Neural cell (in vitro differentiated cells): ENCODE results near the gene MUCL3.

Experiments used
- EP300 ChIP-seq: fragments of 450-650 bp; conservative IDR thresholded peaks from 2 replicates; pipeline ENCODE4 v1.6.1; 2014; ENCODE audit warnings: antibody characterized with exemption, mild to moderate bottlenecking, moderate library complexity; ENCODE audit not compliant: poor library complexity, severe bottlenecking
- EZH2 ChIP-seq: fragments of 200-600, 300-800 bp; shearing (Covaris generic), sonication (generic); IDR thresholded peaks from 2 replicates; pipeline ENCODE4 v1.6.1; 2014; ENCODE audit warnings: antibody characterized with exemption, low read length, borderline replicate concordance, mild to moderate bottlenecking; ENCODE audit not compliant: insufficient read depth, poor library complexity, severe bottlenecking
- POLR2AphosphoS5 ChIP-seq: IDR thresholded peaks from 2 replicates; pipeline ENCODE4 v1.6.1; 2012
- RAD21 ChIP-seq: fragments of 450-650 bp; conservative IDR thresholded peaks from 2 replicates; pipeline ENCODE4 v1.6.1; 2014; ENCODE audit warnings: antibody characterized with exemption, mild to moderate bottlenecking, moderate library complexity
- TF ChIP-seq, protein P1 (sequence below): fragments of 450-650 bp; IDR thresholded peaks from 2 replicates; pipeline ENCODE4 v1.5.1; 2014; ENCODE audit warnings: antibody characterized with exemption, mild to moderate bottlenecking, moderate library complexity; ENCODE audit not compliant: poor library complexity, severe bottlenecking

DNA sequence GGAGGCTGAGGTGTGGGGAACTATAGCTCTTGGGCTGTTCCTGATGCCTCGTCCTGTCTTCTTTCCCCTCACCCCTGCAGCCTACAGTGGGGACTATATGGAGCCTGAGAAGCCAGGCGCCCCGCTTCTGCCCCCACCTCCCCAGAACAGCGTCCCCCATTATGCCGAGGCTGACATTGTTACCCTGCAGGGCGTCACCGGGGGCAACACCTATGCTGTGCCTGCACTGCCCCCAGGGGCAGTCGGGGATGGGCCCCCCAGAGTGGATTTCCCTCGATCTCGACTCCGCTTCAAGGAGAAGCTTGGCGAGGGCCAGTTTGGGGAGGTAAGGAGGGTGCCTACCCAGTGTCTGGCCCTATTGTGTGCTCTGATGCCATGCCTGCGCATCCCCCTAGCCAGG, 44.2 kb upstream of the MUCL3 start:
- TF ChIP-seq EP300: no peak
- no peak for TF ChIP-seq POLR2AphosphoS5
- TF ChIP-seq, protein P1, sequence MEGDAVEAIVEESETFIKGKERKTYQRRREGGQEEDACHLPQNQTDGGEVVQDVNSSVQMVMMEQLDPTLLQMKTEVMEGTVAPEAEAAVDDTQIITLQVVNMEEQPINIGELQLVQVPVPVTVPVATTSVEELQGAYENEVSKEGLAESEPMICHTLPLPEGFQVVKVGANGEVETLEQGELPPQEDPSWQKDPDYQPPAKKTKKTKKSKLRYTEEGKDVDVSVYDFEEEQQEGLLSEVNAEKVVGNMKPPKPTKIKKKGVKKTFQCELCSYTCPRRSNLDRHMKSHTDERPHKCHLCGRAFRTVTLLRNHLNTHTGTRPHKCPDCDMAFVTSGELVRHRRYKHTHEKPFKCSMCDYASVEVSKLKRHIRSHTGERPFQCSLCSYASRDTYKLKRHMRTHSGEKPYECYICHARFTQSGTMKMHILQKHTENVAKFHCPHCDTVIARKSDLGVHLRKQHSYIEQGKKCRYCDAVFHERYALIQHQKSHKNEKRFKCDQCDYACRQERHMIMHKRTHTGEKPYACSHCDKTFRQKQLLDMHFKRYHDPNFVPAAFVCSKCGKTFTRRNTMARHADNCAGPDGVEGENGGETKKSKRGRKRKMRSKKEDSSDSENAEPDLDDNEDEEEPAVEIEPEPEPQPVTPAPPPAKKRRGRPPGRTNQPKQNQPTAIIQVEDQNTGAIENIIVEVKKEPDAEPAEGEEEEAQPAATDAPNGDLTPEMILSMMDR: no peak
- TF ChIP-seq RAD21: no peak
- no peak for TF ChIP-seq EZH2
